MV-4-11 (cell line): ENCODE results near the gene LRRC8E.

Source experiments
- DNase-seq: peaks from one replicate; lab custom pipeline; 2025; lab: John Stamatoyannopoulos, UW

Gene LRRC8E

GRCh38 chr19:7908742-7909461 lies 20.6 kb downstream of the LRRC8E start:
- no peak for DNase-seq

- no peak for DNase-seq
Measured at GRCh38 chr19:7909471-7910067, 21.3 kb downstream of the LRRC8E start.

- no peak for DNase-seq
Measured at GRCh38 chr19:7910321-7911161, 22.2 kb downstream of the LRRC8E start.

DNA sequence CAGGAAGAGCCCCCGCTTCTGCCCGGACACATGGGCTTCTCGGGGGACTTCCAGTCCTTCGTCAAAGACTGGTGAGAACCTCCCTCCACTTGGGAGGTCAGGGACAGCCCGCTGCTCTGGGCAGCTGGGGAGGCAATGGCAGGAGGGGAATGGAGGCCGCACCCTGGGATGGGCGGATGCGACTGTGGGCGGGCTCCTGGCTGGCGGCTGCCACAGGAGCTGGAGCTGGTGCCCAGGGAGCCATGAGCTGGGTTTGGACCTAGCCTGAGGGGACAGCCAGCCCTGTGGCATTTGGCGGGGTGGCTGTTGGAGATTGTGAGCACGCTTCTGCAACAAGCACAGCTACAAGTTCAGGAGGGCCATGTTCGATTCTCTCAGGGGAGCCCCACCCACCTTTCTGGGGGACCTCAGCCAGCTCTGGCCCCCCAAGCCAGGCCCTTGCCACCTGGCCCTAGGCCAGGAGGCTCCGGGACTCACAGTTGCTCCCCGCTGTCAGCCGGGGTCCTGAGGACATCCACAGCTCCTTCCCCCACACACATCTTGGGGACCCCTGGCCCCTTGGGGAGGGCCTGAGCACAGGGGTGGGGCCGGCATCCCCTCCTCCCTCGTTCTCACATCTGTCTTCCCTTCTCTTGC lies 23.3 kb downstream of the LRRC8E start:
- DNase-seq, result no peak

DNA sequence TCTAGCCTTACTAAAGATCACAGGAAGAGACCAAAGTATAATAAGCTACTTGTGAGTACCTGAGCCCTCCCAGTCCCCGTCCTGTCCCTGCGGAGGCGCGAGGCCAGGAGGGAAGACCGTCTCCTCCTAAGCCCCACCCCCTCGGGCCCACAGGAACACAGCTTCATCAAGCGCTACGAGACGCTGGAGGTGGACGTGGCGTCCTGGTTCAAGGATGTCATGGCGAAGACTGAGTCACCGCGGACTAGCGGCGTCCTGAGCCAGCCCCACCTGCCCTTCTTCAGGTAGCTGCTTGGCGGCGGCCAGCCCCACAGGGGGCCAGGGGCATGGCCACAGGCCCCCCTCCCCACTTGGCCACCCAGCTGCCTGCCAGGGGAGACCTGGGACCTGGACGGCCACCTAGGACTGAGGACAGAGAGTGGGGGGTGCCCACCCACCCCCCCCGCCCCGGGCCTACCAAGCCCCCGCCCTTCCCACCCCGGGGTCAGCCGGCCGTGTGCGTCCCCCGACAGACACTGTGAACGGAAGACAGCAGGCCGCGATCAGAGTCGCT lies 23.9 kb downstream of the LRRC8E start:
- no peak for DNase-seq

DNA sequence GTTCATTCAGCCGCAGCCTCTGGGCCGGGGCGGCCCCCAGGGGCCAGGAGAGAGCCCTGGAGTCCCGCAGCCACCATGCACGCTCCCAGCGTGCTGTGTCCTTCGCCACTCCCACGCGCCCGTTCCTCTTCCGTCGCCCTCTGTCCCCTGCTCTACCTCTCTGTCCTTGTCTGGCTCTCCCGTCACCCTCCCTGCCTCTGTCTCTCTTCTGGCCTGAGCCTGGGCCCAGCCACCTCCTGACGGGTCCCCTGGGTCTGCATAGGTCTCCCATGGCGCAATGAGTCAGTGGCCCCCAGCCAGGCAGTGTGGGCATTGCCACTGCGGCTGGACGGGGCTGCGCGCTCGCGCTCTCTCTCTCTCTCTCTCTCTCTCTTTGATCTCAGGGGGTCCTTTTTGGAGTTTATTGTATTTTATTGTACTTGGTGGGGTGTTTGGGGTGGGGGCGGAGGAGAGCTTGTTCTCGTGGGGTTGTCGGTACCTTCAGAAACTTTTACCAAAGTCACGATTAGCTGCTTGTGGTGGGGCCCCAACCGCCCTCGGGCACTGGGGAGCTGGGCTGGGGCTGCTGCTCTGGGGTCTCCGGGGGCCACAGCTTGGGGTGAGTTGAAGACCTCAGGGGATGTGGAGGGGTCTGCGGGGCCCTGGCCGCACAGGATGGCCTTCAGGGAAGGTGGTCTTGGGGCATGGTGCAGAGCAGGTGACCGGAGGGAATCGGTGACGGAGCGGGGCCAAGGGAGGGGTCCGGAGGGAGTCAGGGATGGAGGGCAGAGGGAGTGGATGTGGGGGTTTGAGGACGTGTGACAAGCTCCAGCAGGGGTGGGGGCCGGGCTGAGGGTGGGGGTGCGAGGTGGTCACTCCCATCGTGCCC lies 24.6 kb downstream of the LRRC8E start:
- no peak for DNase-seq

- no peak for DNase-seq
Measured at GRCh38 chr19:7913652-7914051, 25.3 kb downstream of the LRRC8E start.

- no peak for DNase-seq
Measured at GRCh38 chr19:7914099-7914498, 25.8 kb downstream of the LRRC8E start.

GRCh38 chr19:7914598-7915045 lies 26.3 kb downstream of the LRRC8E start, which contains the start of gene TGFBR3L:
TSS of gene TGFBR3L (plus strand) at chr19:7914830.
- no peak for DNase-seq

DNA sequence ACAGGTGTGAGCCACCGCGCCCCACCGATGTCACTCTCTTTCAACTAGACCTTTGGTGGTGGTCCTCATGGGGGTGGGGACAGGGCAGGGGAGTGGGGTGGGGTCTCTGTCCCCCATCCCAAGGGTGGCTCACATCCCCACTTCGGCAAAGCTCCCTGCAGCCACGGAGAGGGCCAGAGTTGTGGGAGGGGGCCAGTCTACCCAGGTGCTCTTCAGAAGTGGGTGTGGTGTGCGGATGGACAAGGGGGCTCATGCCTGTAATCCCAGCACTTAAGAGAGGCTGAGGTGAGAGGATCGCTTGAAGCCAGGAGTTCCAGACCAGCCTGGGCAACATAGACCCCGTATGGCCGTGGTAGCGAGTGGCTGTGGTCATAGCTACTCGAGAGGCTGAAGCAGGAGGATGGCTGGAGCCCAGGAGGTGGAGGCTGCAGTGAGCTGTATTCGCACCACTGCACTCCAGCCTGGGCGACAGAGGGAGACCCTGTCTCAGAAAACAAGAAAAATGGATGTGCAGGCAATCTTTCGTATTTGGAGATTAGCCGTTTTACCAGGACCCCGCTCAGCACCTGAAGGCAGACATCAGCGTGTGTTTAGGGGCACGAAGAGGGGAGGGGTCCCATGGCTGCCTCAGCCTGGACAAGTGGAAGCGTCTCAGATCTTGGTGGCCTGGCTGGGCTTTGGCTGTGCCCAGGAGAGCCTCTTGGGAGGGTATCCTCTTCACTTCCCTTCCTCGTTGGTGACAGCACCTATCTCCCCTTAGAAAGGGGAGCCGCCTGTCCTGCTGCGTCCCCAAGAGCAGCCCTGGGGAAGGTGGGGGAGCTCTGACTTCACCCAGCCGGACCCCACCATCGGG lies 27.2 kb downstream of the LRRC8E start:
- no peak for DNase-seq

DNA sequence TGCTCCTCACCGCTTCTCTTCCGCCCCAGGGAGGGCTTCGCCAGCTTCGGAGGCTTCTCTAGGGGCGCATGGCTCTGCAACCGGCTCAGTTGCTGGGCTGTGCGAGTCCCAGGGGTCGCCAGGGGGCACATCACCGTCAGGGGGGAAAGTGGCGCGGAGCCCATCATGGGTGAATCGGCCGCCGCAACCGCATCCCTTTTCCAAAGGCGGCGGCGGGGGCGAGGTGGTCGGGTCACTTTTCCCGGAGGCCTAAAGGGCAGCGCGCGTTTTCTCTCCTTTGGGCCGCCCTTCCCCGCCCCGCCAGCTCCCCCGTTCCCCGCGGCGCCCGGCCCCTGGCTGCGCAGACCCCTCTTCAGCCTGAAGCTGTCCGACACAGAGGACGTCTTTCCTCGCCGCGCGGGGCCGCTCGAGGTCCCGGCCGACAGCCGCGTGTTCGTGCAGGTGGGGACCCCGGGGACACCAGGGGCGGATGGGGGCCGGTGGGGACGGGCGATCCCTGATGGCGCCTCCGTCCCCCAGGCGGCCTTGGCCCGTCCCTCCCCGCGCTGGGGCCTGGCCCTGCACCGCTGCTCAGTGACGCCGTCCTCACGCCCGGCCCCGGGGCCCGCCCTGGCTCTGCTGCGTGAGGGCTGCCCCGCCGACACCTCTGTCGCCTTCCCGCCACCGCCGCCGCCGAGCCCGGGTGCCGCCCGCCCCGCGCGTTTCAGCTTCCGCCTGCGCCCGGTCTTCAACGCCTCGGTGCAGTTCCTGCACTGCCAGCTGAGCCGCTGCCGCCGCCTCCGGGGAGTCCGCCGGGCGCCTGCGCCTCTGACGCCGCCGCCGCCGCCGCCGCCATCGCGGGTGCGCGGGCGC lies 28.0 kb downstream of the LRRC8E start:
- peak; percentile 47 for DNase-seq

- no peak for DNase-seq
Measured at GRCh38 chr19:7916955-7917266, 28.6 kb downstream of the LRRC8E start.

DNA sequence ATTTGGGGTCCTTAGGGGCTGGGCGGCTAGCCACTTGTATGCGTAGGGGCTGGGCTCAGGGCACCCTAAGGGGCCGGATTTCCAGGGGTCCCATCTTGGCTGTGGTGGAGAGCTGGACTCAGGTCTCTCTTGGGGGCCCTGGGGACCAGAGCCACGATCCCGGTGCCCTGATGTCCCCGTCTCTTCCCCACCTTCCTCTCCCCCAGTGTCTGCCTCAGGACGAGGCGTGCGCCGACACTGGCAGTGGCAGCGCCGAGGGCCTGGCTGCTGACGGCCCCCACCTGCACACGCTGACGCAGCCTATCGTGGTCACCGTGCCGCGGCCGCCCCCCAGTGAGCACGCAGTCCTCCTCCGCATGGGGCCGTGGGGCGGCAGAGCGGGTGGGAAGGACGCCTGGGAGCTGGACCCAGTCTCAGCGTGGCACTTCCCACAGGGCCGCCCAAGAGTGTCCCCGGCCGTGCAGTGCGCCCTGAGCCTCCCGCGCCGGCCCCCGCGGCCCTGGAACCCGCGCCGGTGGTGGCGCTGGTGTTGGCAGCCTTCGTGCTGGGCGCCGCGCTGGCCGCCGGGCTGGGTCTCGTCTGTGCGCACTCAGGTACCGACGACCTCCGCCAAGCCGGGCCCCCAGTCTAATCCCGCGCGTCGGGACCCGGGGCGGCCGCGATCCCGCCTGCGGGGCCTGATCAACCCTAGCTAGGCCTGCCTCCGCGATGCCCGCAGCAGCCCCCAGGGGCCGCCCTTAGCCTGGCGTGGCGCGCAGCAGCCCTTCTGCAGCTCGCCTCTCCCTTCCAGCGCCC lies 29.2 kb downstream of the LRRC8E start:
- DNase-seq, result peak; percentile 59

DNA sequence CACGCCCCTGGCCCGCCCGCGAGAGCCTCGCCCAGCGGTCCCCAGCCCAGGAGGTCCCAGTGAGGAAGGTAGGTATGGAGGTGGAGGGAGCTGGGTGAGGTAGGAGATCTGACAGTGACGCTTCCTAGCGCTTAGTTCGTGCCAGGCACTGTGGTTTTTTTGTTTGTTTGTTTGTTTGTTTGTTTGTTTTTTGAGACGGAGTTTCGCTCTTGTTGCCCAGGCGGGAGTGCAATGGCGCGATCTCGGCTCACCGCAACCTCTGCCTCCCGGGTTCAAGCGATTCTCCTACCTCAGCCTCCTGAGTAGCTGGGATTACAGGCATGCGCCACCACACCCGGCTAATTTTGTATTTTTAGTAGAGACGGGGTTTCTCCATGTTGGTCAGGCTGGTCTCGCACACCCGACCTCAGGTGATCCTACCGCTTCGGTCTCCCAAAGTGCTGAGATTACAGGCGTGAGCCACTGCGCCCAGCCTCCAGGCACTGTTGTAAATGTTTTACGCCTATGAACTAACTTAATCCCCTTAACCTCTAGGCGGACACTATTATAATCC lies 29.8 kb downstream of the LRRC8E start:
- DNase-seq, result peak; percentile 44

DNA sequence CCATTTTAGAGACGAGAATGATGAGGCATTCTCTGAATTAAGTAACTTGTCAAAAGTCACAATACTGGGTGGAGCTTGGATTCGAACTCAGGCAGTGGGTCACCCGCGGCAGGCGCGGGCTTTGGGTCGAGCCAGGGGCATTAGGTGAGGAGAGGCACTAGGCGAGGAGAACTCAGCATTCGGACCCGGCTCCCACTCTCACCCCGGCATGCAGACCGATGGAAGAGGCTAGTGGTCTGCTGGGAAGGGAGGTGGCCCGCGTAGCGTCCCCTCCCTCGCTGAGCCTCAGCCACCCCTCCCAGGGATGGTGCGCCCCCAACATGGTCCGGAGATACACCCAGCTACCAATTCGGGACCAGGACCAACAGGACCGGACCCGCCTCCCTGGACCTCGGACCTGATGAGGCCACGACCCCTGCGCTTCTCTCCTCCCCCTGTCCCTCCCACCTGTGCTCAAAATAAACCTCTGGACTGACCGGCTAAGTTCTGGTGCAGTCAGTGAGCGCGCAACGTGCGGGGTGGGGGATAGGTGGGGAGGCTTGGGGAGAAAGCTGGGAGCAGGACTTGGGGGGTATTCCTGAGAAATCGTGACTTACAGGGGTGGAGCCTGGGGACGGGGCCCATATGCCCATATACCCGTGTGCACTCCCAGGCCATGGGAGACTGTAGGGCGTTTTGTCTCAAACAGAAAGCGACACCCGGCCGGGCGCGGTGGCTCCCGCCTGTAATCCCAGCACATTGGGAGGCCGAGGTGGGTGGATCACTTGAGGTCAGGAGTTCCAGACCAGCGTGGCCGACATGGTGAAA lies 30.5 kb downstream of the LRRC8E start:
- no peak for DNase-seq

GRCh38 chr19:7919610-7920518 lies 31.6 kb downstream of the LRRC8E start, which contains the start of gene SNAPC2:
TSS of gene SNAPC2 (plus strand) at chr19:7920338. CDS start at chr19:7920367, 29 bp downstream.
- DNase-seq, result peak; percentile 94
